Thoracic aorta (tissue), 2 donors: ENCODE measurements around the gene NES. TPM values are rescaled to one million over a fixed set of nuclear protein-coding genes. Genes with fewer than 3 reads are reported as not detected.
A peak's percentile ranks its signal among the peaks of the same experiment; 100 is the strongest.

ENCODE experiments used
- ATAC-seq: fragments of 150-250 bp; one replicate; pipeline ENCODE4 v1.8.0; 2017; ENCODE audit warnings: low read depth; ENCODE audit not compliant: insufficient number of reproducible peaks, low FRiP score
- DNase-seq: peaks from one replicate; pipeline ENCODE4 v3.0.0-alpha.2; 2020; ENCODE audit warnings: low spot score
- H3K27ac ChIP-seq, 2 donors: fragments of 200-600 bp; sonication (generic); 1 replicate in 1 of 2; 2 replicates in 1 of 2; pipeline ENCODE4 v1.5.1; 2016; ENCODE audit warnings: mild to moderate bottlenecking in 2 of 2, moderate library complexity in 2 of 2
- H3K27me3 ChIP-seq: fragments of 200-600 bp; sonication (generic); replicated peaks from 2 replicates; pipeline ENCODE4 v1.6.0; 2016; ENCODE audit warnings: mild to moderate bottlenecking; ENCODE audit not compliant: insufficient read depth
- H3K36me3 ChIP-seq: fragments of 200-600 bp; sonication (generic); one replicate; pipeline ENCODE4 v1.5.1; 2016
- H3K4me1 ChIP-seq, 2 donors: fragments of 200-600 bp; sonication (generic); 1 replicate in 1 of 2; 2 replicates in 1 of 2; pipeline versions ENCODE4 v1.5.1 to v1.6.0; 2016; ENCODE audit warnings: low read depth in 2 of 2, mild to moderate bottlenecking in 1 of 2; ENCODE audit not compliant: control insufficient read depth in 1 of 2
- H3K4me3 ChIP-seq: fragments of 200-600 bp; sonication (generic); 2 replicates; pipeline ENCODE4 v1.5.1; 2016; ENCODE audit warnings: mild to moderate bottlenecking
- H3K9me3 ChIP-seq: fragments of 200-600 bp; sonication (generic); 2 replicates; pipeline ENCODE4 v1.5.1; 2016
- total RNA-seq, 2 donors: library from RNA; depleted of rRNA; stranded (reverse); fragments of >200 nt; gene quantifications; one replicate each; pipeline versions ENCODE4 v1.1.0 to v1.2.3, GENCODE V29; 2016
- TF ChIP-seq, protein P1 (sequence below): fragments of 200-600 bp; sonication (generic); IDR thresholded peaks from one replicate; pipeline ENCODE4 v1.5.1; 2019; ENCODE audit warnings: antibody characterized with exemption

NES gene
- total RNA-seq, 2 donors from 2014 or later: 30.6 to 30.9 TPM

DNA sequence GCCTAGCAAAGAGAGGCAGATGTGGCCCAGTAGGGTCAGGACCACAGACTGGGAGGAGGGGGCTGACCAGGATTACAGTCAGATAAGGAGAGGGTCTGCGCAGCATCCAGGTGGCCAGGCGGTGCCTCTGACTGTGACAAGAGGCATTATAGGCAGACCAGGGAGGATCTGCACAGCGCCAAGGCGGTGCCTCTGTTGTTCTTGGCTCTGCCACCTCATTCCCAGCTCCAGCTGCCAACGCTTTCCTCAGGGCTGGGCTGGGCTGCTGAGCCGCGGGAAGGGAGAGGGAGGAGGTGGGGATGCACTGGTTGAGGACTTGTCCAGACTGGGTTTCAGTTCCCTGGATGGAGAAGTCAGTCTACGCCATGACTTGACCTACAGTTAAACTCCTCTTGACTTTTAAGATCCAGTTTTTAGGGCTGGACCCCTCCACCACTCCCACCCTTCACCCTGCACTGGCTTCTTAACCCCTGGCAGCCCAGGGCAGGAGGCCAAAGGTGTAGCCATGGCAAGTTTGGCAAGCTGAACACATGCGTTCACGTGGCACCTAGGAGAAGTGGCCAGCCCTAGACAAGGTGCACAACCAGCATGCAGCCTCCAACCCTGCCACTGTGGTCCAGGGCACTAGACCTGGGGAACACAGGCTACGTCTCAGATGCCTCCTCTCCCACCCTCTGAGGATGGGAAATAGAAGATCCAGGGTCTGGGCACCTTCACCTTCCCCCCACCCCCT lies 32.7 kb upstream of the NES start:
- Histone ChIP-seq H3K9me3 (no peaks in the 10 kb centered on the region), H3K27me3 (no peaks in the 10 kb centered on the region), H3K36me3 (no peaks in the 10 kb centered on the region), H3K4me3 (no peak overlapping the region), H3K27ac (peak overlapping the region in 1 of 2 donors; percentile 43), H3K4me1 (peaks cover 20 to 34% of the 10 kb centered on the region in 2 donors)
- TF ChIP-seq, protein P1, sequence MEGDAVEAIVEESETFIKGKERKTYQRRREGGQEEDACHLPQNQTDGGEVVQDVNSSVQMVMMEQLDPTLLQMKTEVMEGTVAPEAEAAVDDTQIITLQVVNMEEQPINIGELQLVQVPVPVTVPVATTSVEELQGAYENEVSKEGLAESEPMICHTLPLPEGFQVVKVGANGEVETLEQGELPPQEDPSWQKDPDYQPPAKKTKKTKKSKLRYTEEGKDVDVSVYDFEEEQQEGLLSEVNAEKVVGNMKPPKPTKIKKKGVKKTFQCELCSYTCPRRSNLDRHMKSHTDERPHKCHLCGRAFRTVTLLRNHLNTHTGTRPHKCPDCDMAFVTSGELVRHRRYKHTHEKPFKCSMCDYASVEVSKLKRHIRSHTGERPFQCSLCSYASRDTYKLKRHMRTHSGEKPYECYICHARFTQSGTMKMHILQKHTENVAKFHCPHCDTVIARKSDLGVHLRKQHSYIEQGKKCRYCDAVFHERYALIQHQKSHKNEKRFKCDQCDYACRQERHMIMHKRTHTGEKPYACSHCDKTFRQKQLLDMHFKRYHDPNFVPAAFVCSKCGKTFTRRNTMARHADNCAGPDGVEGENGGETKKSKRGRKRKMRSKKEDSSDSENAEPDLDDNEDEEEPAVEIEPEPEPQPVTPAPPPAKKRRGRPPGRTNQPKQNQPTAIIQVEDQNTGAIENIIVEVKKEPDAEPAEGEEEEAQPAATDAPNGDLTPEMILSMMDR: no peak
- DNase-seq (peak; percentile 31), ATAC-seq (peak; percentile 29)

DNA sequence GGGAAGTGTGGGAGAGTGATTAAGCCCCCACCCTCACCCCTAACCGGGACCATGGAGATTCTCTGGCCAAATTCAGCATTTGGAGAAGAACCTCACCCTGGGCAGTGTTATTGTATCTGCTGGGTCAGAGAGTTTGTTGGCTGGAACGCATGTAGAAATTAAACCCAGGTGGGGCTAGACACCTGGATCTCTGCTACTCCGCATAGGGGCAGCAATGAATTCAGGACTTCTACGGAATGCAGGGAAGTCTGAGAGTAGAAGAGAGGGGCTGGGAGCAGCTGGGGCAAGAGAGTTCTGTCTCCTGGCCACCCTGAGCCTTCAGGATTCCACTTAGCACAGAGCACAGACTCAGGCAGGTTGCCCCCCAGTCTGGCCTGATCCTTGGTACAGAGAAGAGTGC lies 31.8 kb upstream of the NES start:
- H3K9me3 ChIP-seq: no peaks in the 10 kb centered on the region
- H3K4me1 ChIP-seq: peaks cover 28 to 41% of the 10 kb centered on the region in 2 donors
- H3K27me3 ChIP-seq: no peaks in the 10 kb centered on the region
- H3K4me3 ChIP-seq: no peak overlapping the region
- TF ChIP-seq, protein P1: no peak
- ATAC-seq (no peak), DNase-seq (no peak)
- no peaks in the 10 kb centered on the region for H3K36me3 ChIP-seq
- H3K27ac ChIP-seq: peak overlapping the region in 1 of 2 donors; percentile 43

DNA sequence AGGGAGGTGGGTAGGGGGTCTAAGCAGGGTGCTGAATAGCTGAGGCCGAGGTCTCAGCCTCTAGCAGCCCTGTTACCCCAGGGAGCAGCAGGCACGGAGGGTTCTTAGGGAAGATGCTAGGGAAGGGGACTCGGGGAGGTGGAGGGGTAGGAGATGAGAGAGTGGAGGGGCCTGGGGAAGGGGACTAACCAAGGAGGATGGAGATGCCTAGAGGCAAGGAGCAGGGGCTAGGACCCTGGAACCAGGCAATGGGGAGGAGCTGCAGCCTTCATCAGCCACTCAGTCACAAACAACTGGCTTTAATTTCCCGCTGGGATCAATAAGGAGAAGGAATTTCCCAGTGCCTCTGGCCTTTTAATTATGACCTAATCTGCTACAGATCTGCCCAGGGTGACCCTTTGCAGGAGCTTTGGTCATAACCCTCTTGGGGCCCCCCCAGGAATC lies 31.0 kb upstream of the NES start:
- no peaks in the 10 kb centered on the region for H3K27me3 ChIP-seq
- H3K4me1 ChIP-seq: peaks cover 28 to 41% of the 10 kb centered on the region in 2 donors
- H3K4me3 ChIP-seq: no peak overlapping the region
- no peak overlapping the region for H3K27ac ChIP-seq
- ATAC-seq (no peak), DNase-seq (no peak)
- H3K9me3 ChIP-seq: no peaks in the 10 kb centered on the region
- H3K36me3 ChIP-seq: no peaks in the 10 kb centered on the region
- TF ChIP-seq, protein P1: no peak

DNA sequence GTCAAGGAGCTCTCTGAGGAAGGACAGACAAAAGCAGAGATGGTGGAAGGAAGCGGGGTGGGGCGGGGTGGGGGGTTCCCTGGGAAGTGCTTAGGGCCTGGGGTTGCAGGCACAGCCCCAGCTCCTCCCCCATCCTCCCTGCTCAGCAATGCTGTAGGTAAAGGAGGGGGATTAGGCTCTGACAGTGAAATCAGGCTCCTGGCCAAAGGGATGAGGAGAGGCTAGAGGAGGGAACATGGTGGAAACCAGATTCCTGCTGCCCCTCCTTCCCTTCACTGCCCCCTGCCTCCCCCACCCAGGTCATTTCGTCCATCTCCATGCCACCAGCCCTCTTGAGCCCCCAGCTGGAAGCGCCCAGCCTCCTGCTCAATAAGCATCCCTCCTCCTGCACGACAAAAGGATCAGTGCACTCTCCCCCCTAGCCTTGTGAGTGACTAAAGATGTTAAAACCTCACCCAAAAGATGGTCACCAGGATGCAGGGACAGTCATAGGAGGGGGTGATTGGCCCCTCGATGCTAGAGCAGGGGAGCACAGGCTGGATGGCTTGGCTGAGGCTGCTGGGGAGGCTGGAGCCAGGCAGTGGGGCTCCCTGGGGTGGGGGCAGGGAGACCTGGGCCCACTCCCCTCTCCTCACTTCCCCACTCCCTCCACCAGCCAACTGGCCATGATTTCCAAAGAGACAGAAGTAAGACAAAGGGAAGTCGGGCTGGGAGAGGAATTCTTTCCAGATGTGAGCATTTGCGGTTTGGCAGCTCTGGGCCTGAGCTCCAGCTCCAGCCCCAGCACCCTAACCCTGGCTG lies 30.4 kb upstream of the NES start:
- Histone ChIP-seq H3K27me3 (no peaks in the 10 kb centered on the region), H3K4me1 (peaks cover 28 to 41% of the 10 kb centered on the region in 2 donors), H3K36me3 (no peaks in the 10 kb centered on the region), H3K9me3 (no peaks in the 10 kb centered on the region), H3K4me3 (no peak overlapping the region), H3K27ac (peak overlapping the region in 1 of 2 donors; percentile 69)
- TF ChIP-seq, protein P1: no peak
- DNase-seq: no peak
- ATAC-seq: no peak
